GM12878 (cell line): ENCODE measurements around the gene CD82. TPM values are rescaled to one million over a fixed set of nuclear protein-coding genes. Genes with fewer than 3 reads are reported as not detected.
A peak's percentile ranks its signal among the peaks of the same experiment; 100 is the strongest.

Experiments
- ATF3 ChIP-seq: IDR thresholded peaks from 2 replicates; pipeline ENCODE4 v1.6.1; 2011; ENCODE audit warnings: low read depth, mild to moderate bottlenecking, low read length, moderate library complexity, borderline replicate concordance; ENCODE audit errors: extremely low read depth
- ATF7 ChIP-seq: fragments of 450-650 bp; IDR thresholded peaks from 2 replicates; pipeline ENCODE4 v1.6.1; 2016; ENCODE audit warnings: low read depth, mild to moderate bottlenecking
- BCL11A ChIP-seq: IDR thresholded peaks from 2 replicates; pipeline ENCODE4 v1.6.1; 2011; ENCODE audit warnings: low read depth, low read length
- BHLHE40 ChIP-seq, 2 experiments: fragments of 450-650 bp in 1 of 2; IDR thresholded peaks; 2 replicates each; pipeline ENCODE4 v1.6.1; 2011 to 2017; ENCODE audit warnings: low read depth in 2 of 2, borderline replicate concordance in 1 of 2, improper control_type of control experiment in 1 of 2, low read length in 1 of 2, mild to moderate bottlenecking in 1 of 2
- CTCF ChIP-seq, 3 experiments: IDR thresholded peaks in 2 of 3; conservative IDR thresholded peaks in 1 of 3; 2 replicates each; pipeline ENCODE4 v1.5.1; 2011; ENCODE audit warnings: low read depth in 3 of 3, low read length in 3 of 3, mild to moderate bottlenecking in 3 of 3, control low read depth in 2 of 3, moderate library complexity in 2 of 3, inconsistent platforms in 1 of 3, mixed read lengths in 1 of 3; ENCODE audit not compliant: control insufficient read depth in 2 of 3, insufficient read depth in 1 of 3; ENCODE audit errors: extremely low read depth in 1 of 3
- FOXM1 ChIP-seq: IDR thresholded peaks from 2 replicates; pipeline ENCODE4 v1.6.1; 2012; ENCODE audit warnings: low read depth, mild to moderate bottlenecking, inconsistent platforms, low read length, moderate library complexity
- GATAD2B ChIP-seq: fragments of 450-650 bp; conservative IDR thresholded peaks from 2 replicates; pipeline ENCODE4 v1.6.1; 2017; ENCODE audit warnings: low read depth, mild to moderate bottlenecking, moderate library complexity
- IKZF1 ChIP-seq: fragments of 450-650 bp; conservative IDR thresholded peaks from 2 replicates; pipeline ENCODE4 v1.6.1; 2017; ENCODE audit warnings: antibody characterized with exemption, mild to moderate bottlenecking
- IRF5 ChIP-seq: fragments of 450-650 bp; IDR thresholded peaks from 2 replicates; pipeline ENCODE4 v1.6.1; 2017; ENCODE audit warnings: borderline replicate concordance
- KLF5 ChIP-seq: fragments of 450-650 bp; IDR thresholded peaks from 2 replicates; pipeline ENCODE4 v1.6.1; 2014; ENCODE audit warnings: mild to moderate bottlenecking; ENCODE audit not compliant: partially characterized antibody
- NR2F1 ChIP-seq: fragments of 450-650 bp; conservative IDR thresholded peaks from 2 replicates; pipeline ENCODE4 v1.6.1; 2017; ENCODE audit warnings: mild to moderate bottlenecking
- NRF1 ChIP-seq: conservative IDR thresholded peaks from 2 replicates; pipeline ENCODE4 v1.6.1; 2011; ENCODE audit warnings: mild to moderate bottlenecking, low read depth, low read length, improper control_type of control experiment
- RAD21 ChIP-seq: IDR thresholded peaks from 2 replicates; pipeline ENCODE4 v1.6.1; 2011; ENCODE audit warnings: mild to moderate bottlenecking, low read depth, low read length, moderate library complexity; ENCODE audit not compliant: insufficient read depth
- RAD51 ChIP-seq: fragments of 450-650 bp; IDR thresholded peaks from 2 replicates; pipeline ENCODE4 v1.6.1; 2016; ENCODE audit warnings: moderate library complexity, mild to moderate bottlenecking, inconsistent platforms
- RELB ChIP-seq: fragments of 450-650 bp; IDR thresholded peaks from 2 replicates; pipeline ENCODE4 v1.6.1; 2017; ENCODE audit warnings: low read depth, mild to moderate bottlenecking, moderate library complexity
- SMARCA5 ChIP-seq: fragments of 450-650 bp; IDR thresholded peaks from 2 replicates; pipeline ENCODE4 v1.6.1; 2017; ENCODE audit warnings: mild to moderate bottlenecking
- STAT1 ChIP-seq: fragments of 450-650 bp; conservative IDR thresholded peaks from 2 replicates; pipeline ENCODE4 v1.6.1; 2014; ENCODE audit warnings: antibody characterized with exemption, mild to moderate bottlenecking
- USF1 ChIP-seq: IDR thresholded peaks from 2 replicates; pipeline ENCODE4 v1.6.1; 2011; ENCODE audit warnings: borderline replicate concordance, low read depth, mild to moderate bottlenecking, moderate library complexity, mixed read lengths, low read length; ENCODE audit not compliant: insufficient read depth; ENCODE audit errors: extremely low read length
- ZNF217 ChIP-seq: fragments of 450-650 bp; IDR thresholded peaks from 2 replicates; pipeline ENCODE4 v1.6.1; 2017; ENCODE audit warnings: antibody characterized with exemption, mild to moderate bottlenecking
- ZNF274 ChIP-seq: IDR thresholded peaks from one replicate; pipeline ENCODE4 v1.8.0; 2011; ENCODE audit not compliant: insufficient read length, insufficient read depth
- polyA plus RNA-seq, 11 experiments: library from polyadenylated mRNA; depleted of rRNA in 4 of 11; unstranded in 6 of 11; stranded (reverse) in 5 of 11; fragments of >200 nt; fragmentation: Nextera tagmentation in 4 of 11; fragmentation: Illumina TruSeq in 1 of 11; extraction: Ambion mirVana in 4 of 11; extraction: Trizol in 1 of 11; gene quantifications; 1 replicate in 1 of 11; 2 replicates in 10 of 11; pipeline versions ENCODE4 v1.2.1 to v1.2.3, GENCODE V29; 2011 to 2016; ENCODE audit warnings: inconsistent platforms in 2 of 11, missing spikeins in 2 of 11, low read depth in 1 of 11
- total RNA-seq, 4 experiments: library from RNA; depleted of rRNA in 3 of 4; stranded (reverse); fragments of >200 nt in 3 of 4; fragmentation: Illumina TruSeq in 1 of 4; extraction: Trizol in 1 of 4; gene quantifications; 2 replicates each; pipeline versions ENCODE4 v1.2.1 to v1.2.3, GENCODE V29; 2013 to 2021

Gene CD82
- total and polyA plus RNA-seq, 10 of the 15 experiments (the other 5 are each of a cell fraction or from before 2014, with no cell fraction given), result 5.2 to 180 (median 84.7) TPM

DNA sequence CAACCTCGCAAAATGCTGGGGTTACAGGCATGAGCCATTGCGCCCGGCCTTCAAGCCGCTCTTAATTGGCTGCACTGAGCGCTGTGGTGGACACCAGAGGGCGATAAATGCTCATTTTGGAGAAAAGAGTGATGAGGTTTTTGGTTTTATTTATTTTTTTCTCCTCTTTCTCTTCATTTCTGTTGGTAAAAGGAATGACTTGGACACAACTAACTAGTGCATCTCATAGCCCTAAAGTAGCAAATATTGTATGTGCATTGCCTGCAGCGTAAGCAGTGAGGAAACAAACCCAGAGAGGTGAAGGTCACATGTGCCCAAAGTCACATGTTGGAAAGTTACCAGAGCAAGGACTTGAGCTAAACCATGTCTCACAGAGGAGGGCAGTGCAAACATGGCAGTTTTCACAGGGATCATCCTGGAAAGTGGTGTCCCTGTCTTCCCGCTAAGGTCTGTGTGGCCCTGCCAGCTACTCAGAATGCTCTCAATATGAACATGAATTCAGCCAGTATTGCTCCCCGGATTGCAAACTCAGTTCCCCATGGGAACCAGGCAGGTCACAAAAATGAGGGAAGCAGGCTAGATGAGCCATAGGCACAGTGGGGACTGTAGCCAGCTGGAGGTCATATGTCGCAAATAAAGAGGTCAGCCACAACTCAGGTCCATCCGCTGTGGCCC is 8.6 kb upstream of the CD82 start (continued):
- TF ChIP-seq RELB, result 0 out of 2 replicates have a peak, but pooled peaks have one; percentile 40
- TF ChIP-seq FOXM1, result peak; percentile 29; the same call in 1 of the 2 replicates
- TF ChIP-seq IKZF1, result 0 out of 2 replicates have a peak, but pooled peaks have one; percentile 38
- 0 out of 2 replicates have a peak, but pooled peaks have one; percentile 42 for TF ChIP-seq ZNF217
- TF ChIP-seq RAD51, result peak; percentile 99
- TF ChIP-seq SMARCA5, result peak; percentile 47; the same call in 1 of the 2 replicates
- TF ChIP-seq RAD21, result peak; percentile 93
- no peak for TF ChIP-seq GATAD2B
- TF ChIP-seq ATF7, result peak; percentile 40; the same call in 1 of the 2 replicates
- peak; percentile 83; the same call in 1 of the 2 replicates for TF ChIP-seq ATF3
- TF ChIP-seq IRF5, result no peak
- TF ChIP-seq ZNF274, result no peak
- TF ChIP-seq BCL11A, result no peak
- peak; percentile 62 to 71 (median 70) for TF ChIP-seq CTCF (IDR thresholded peaks at IDR 0.05 in 2 of 3, conservative IDR thresholded peaks at IDR 0.05 in 1 of 3; ENCODE audit: control insufficient read depth in 2 of 3, extremely low read depth in 1 of 3, insufficient read depth in 1 of 3, low read depth in 3 of 3, low read length in 3 of 3)
- no peak for TF ChIP-seq STAT1
- TF ChIP-seq NRF1, result no peak
- no peak for TF ChIP-seq KLF5
- TF ChIP-seq BHLHE40 (IDR thresholded peaks at IDR 0.05; ENCODE audit: borderline replicate concordance in 1 of 2, low read depth in 2 of 2, low read length in 1 of 2), result peak; percentile 55 to 64; a peak in 2 of 4 replicates
- TF ChIP-seq USF1, result peak; percentile 82
- TF ChIP-seq NR2F1, result peak; percentile 88
